Natural killer cell (primary cell): ENCODE results near the gene DPYSL5. TPM values are rescaled to one million over a fixed set of nuclear protein-coding genes. Genes with fewer than 3 reads are reported as not detected.

Experiments
- ATAC-seq, 3 donors: fragments of 150-1000 bp in 2 of 3; fragments of 200-7000 bp in 1 of 3; cut with Tn5 transposase; 1 replicate in 1 of 3; 2 replicates in 2 of 3; pipeline ENCODE4 v1.10.0; 2021; ENCODE audit warnings: mild to moderate bottlenecking in 2 of 3, moderate library complexity in 2 of 3
- DNase-seq, 2 donors: peaks; one replicate each; pipeline versions ENCODE4 v3.0.0 to v3.0.0-alpha.2; 2013 to 2021; ENCODE audit warnings: mixed read lengths in 1 of 2
- H3K27ac ChIP-seq: one replicate; pipeline ENCODE4 v1.5.1; 2013; ENCODE audit warnings: mild to moderate bottlenecking, low read length
- H3K27me3 ChIP-seq: one replicate; pipeline ENCODE4 v1.6.1; 2013; ENCODE audit warnings: low read length; ENCODE audit not compliant: control insufficient read depth, insufficient read depth
- H3K36me3 ChIP-seq: one replicate; pipeline ENCODE4 v1.6.1; 2013; ENCODE audit warnings: low read length; ENCODE audit not compliant: control insufficient read depth, insufficient read depth
- H3K4me1 ChIP-seq: one replicate; pipeline ENCODE4 v1.6.1; 2013; ENCODE audit warnings: low read length; ENCODE audit not compliant: control insufficient read depth, insufficient read depth
- H3K4me3 ChIP-seq: one replicate; pipeline ENCODE4 v1.5.1; 2013; ENCODE audit warnings: low read length
- H3K9me3 ChIP-seq: one replicate; pipeline ENCODE4 v1.6.1; 2013; ENCODE audit warnings: low read length; ENCODE audit not compliant: control insufficient read depth, insufficient read depth
- H3K27ac Mint-ChIP-seq, 2 donors: one replicate each; pipeline ENCODE4 v1.8.0; 2022; ENCODE audit warnings: mild to moderate bottlenecking in 2 of 2, mixed read lengths in 2 of 2, moderate library complexity in 1 of 2
- H3K27me3 Mint-ChIP-seq, 2 donors: one replicate each; pipeline ENCODE4 v1.8.0; 2022; ENCODE audit warnings: low read depth in 2 of 2, mixed read lengths in 2 of 2
- H3K36me3 Mint-ChIP-seq: one replicate; pipeline ENCODE4 v1.8.0; 2022; ENCODE audit warnings: mixed read lengths
- H3K4me1 Mint-ChIP-seq, 2 donors: one replicate each; pipeline ENCODE4 v1.8.0; 2022; ENCODE audit warnings: mixed read lengths in 2 of 2
- H3K4me3 Mint-ChIP-seq: one replicate; pipeline ENCODE4 v1.8.0; 2022; ENCODE audit warnings: mild to moderate bottlenecking, moderate library complexity, mixed read lengths
- H3K9me3 Mint-ChIP-seq, 2 donors: one replicate each; pipeline ENCODE4 v1.8.0; 2022; ENCODE audit warnings: mixed read lengths in 2 of 2
- WGBS: methylation state at CpG from one replicate; pipeline ENCODE4 v1.1.7; 2013; ENCODE audit warnings: missing lambda C conversion rate; ENCODE audit not compliant: insufficient coverage; 5-methylcytosine and 5-hydroxymethylcytosine counted together
- intact Hi-C: fragments of 100-400 bp; cut with micrococcal nuclease; formaldehyde crosslinking; loops from one replicate; pipeline ENCODE4 v1.14.2; 2022
- total RNA-seq, 4 donors: library from RNA; stranded (reverse); fragments of 120-200 nt in 1 of 4; gene quantifications; one replicate each; pipeline versions ENCODE4 v1.2.3 to v1.2.4, GENCODE V29; 2013 to 2022
- TF ChIP-seq, protein P1 (sequence below): fragments of 200-600 bp; IDR thresholded peaks from one replicate; pipeline ENCODE4 v1.8.0; 2022; ENCODE audit warnings: antibody characterized with exemption

The DPYSL5 gene
- total RNA-seq, 3 donors from 2014 or later (not counting 1 experiment from before 2014, with no cell fraction given) = not detected

- Histone ChIP-seq H3K36me3 (no peaks in the 10 kb centered on the region), H3K27me3 (peaks cover 28% of the 10 kb centered on the region), H3K27ac (no peak overlapping the region), H3K9me3 (no peaks in the 10 kb centered on the region), H3K4me3 (no peak overlapping the region), H3K4me1 (peaks cover 16% of the 10 kb centered on the region)
- H3K4me1 Mint-ChIP-seq = peaks cover 0 to 6% of the 10 kb centered on the region in 2 donors
- TF ChIP-seq, protein P1, sequence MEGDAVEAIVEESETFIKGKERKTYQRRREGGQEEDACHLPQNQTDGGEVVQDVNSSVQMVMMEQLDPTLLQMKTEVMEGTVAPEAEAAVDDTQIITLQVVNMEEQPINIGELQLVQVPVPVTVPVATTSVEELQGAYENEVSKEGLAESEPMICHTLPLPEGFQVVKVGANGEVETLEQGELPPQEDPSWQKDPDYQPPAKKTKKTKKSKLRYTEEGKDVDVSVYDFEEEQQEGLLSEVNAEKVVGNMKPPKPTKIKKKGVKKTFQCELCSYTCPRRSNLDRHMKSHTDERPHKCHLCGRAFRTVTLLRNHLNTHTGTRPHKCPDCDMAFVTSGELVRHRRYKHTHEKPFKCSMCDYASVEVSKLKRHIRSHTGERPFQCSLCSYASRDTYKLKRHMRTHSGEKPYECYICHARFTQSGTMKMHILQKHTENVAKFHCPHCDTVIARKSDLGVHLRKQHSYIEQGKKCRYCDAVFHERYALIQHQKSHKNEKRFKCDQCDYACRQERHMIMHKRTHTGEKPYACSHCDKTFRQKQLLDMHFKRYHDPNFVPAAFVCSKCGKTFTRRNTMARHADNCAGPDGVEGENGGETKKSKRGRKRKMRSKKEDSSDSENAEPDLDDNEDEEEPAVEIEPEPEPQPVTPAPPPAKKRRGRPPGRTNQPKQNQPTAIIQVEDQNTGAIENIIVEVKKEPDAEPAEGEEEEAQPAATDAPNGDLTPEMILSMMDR = no peak
- no peaks in the 10 kb centered on the region for H3K9me3 Mint-ChIP-seq
- 76% methylated on average over 7 of the region's 7 CpGs for WGBS
- H3K4me3 Mint-ChIP-seq = no peak overlapping the region
- H3K36me3 Mint-ChIP-seq = no peaks in the 10 kb centered on the region
- H3K27me3 Mint-ChIP-seq = peaks cover 32 to 44% of the 10 kb centered on the region in 2 donors
- ATAC-seq (no peak), DNase-seq (no peak)
- no peak overlapping the region for H3K27ac Mint-ChIP-seq
- intact Hi-C loops = no loop called here
These were observed 4.7 kb downstream of the DPYSL5 start for GRCh38 chr2:26852405-26853306.

GRCh38 chr2:26853751-26854150 is 5.8 kb downstream of the DPYSL5 start:
- no peak for ATAC-seq
- DNase-seq = no peak
- no peak overlapping the region for H3K27ac Mint-ChIP-seq

GRCh38 chr2:26854283-26854827 is 6.4 kb downstream of the DPYSL5 start:
- WGBS = 0% methylated on average over 1 of the region's 1 CpG
- H3K4me1 ChIP-seq = peaks cover 3% of the 10 kb centered on the region
- no peaks in the 10 kb centered on the region for H3K9me3 ChIP-seq
- H3K36me3 ChIP-seq = no peaks in the 10 kb centered on the region
- H3K4me3 ChIP-seq = no peak overlapping the region
- TF ChIP-seq, protein P1 = no peak
- Mint-ChIP-seq H3K36me3 (no peaks in the 10 kb centered on the region), H3K9me3 (no peaks in the 10 kb centered on the region), H3K4me1 (no peaks in the 10 kb centered on the region), H3K27ac (no peak overlapping the region), H3K27me3 (peaks cover 34 to 46% of the 10 kb centered on the region in 2 donors), H3K4me3 (no peak overlapping the region)
- H3K27ac ChIP-seq = no peak overlapping the region
- intact Hi-C loops = no loop called here
- no peak for DNase-seq
- no peak for ATAC-seq
- peaks cover 16% of the 10 kb centered on the region for H3K27me3 ChIP-seq

More at GRCh38 chr2:26853751-26854150, 5.8 kb downstream of the DPYSL5 start:
- Mint-ChIP-seq H3K36me3 (no peaks in the 10 kb centered on the region), H3K4me1 (peaks cover 0 to 4% of the 10 kb centered on the region in 2 donors), H3K9me3 (no peaks in the 10 kb centered on the region), H3K27me3 (peaks cover 34 to 44% of the 10 kb centered on the region in 2 donors), H3K4me3 (no peak overlapping the region)
- no peaks in the 10 kb centered on the region for H3K9me3 ChIP-seq
- H3K27me3 ChIP-seq = peaks cover 21% of the 10 kb centered on the region
- no peak overlapping the region for H3K4me3 ChIP-seq
- no peaks in the 10 kb centered on the region for H3K36me3 ChIP-seq
- no peak overlapping the region for H3K27ac ChIP-seq
- peaks cover 9% of the 10 kb centered on the region for H3K4me1 ChIP-seq
- TF ChIP-seq, protein P1 = no peak
- intact Hi-C loops = no loop called here
